WERI-Rb-1 (cell line): ENCODE data around the gene PTPN3.

ENCODE experiments used
- DNase-seq: peaks from one replicate; pipeline ENCODE4 v3.0.0-alpha.2; 2020
- H3K27ac ChIP-seq: fragments of 250-450 bp; sonication (Bioruptor Pico); 2 replicates; pipeline ENCODE4 v1.5.1; 2020; ENCODE audit warnings: mild to moderate bottlenecking, moderate library complexity
- H3K27me3 ChIP-seq: fragments of 250-450 bp; sonication (Bioruptor Pico); 2 replicates; pipeline ENCODE4 v1.5.1; 2021; ENCODE audit warnings: mild to moderate bottlenecking, low read depth, moderate library complexity; ENCODE audit not compliant: insufficient read depth, severe bottlenecking
- H3K36me3 ChIP-seq: fragments of 250-450 bp; sonication (Bioruptor Pico); 2 replicates; pipeline ENCODE4 v1.5.1; 2020; ENCODE audit warnings: mild to moderate bottlenecking, moderate library complexity
- H3K4me3 ChIP-seq: 2 replicates; pipeline ENCODE4 v1.5.1; 2011; ENCODE audit warnings: low read depth, mild to moderate bottlenecking, control low read depth, low read length
- H3K9me3 ChIP-seq: fragments of 250-450 bp; sonication (Bioruptor Pico); 2 replicates; pipeline ENCODE4 v1.5.1; 2021; ENCODE audit warnings: mild to moderate bottlenecking, moderate library complexity; ENCODE audit not compliant: severe bottlenecking
- CTCF ChIP-seq: IDR thresholded peaks from 2 replicates; pipeline ENCODE4 v1.5.1; 2011; ENCODE audit warnings: low read depth, mild to moderate bottlenecking, control low read depth, inconsistent platforms, low read length

The PTPN3 gene

GRCh38 chr9:109411069-109411761 is 86.9 kb downstream of the PTPN3 start:
- no peak overlapping the region for H3K4me3 ChIP-seq
- H3K27me3 ChIP-seq: no peaks in the 10 kb centered on the region
- no peak overlapping the region for H3K27ac ChIP-seq
- DNase-seq: no peak
- TF ChIP-seq CTCF: no peak
- H3K36me3 ChIP-seq: no peaks in the 10 kb centered on the region
- H3K9me3 ChIP-seq: no peaks in the 10 kb centered on the region

- H3K27ac ChIP-seq: no peak overlapping the region
- H3K9me3 ChIP-seq: no peaks in the 10 kb centered on the region
- DNase-seq: peak; percentile 63
- no peaks in the 10 kb centered on the region for H3K27me3 ChIP-seq
- no peaks in the 10 kb centered on the region for H3K36me3 ChIP-seq
- peak; percentile 69 for TF ChIP-seq CTCF
- H3K4me3 ChIP-seq: no peak overlapping the region
Measured at GRCh38 chr9:109409773-109410397, 88.2 kb downstream of the PTPN3 start.

- no peak for TF ChIP-seq CTCF
- DNase-seq: no peak
Measured at GRCh38 chr9:109408759-109409462, 89.2 kb downstream of the PTPN3 start.

GRCh38 chr9:109403766-109404320 is 94.3 kb downstream of the PTPN3 start:
- H3K36me3 ChIP-seq: no peaks in the 10 kb centered on the region
- no peak overlapping the region for H3K27ac ChIP-seq
- H3K27me3 ChIP-seq: no peaks in the 10 kb centered on the region
- H3K9me3 ChIP-seq: no peaks in the 10 kb centered on the region
- no peak for DNase-seq
- H3K4me3 ChIP-seq: no peak overlapping the region
- no peak for TF ChIP-seq CTCF

More at GRCh38 chr9:109408759-109409462, 89.2 kb downstream of the PTPN3 start:
- no peaks in the 10 kb centered on the region for H3K9me3 ChIP-seq
- H3K36me3 ChIP-seq: no peaks in the 10 kb centered on the region
- no peak overlapping the region for H3K4me3 ChIP-seq
- H3K27ac ChIP-seq: no peak overlapping the region
- H3K27me3 ChIP-seq: no peaks in the 10 kb centered on the region

GRCh38 chr9:109403116-109403515 is 95.0 kb downstream of the PTPN3 start:
- DNase-seq: no peak
- no peaks in the 10 kb centered on the region for H3K27me3 ChIP-seq
- no peak overlapping the region for H3K27ac ChIP-seq
- no peak overlapping the region for H3K4me3 ChIP-seq
- no peaks in the 10 kb centered on the region for H3K36me3 ChIP-seq
- TF ChIP-seq CTCF: no peak
- no peaks in the 10 kb centered on the region for H3K9me3 ChIP-seq
